Glutamatergic neuron (in vitro differentiated cells): ENCODE measurements around the gene SEL1L2. TPM values are rescaled to one million over a fixed set of nuclear protein-coding genes. Genes with fewer than 3 reads are reported as not detected.
A peak's percentile ranks its signal among the peaks of the same experiment; 100 is the strongest.

Source experiments
- DNase-seq: peaks from one replicate; pipeline ENCODE4 v3.0.0; 2022
- H3K27ac Mint-ChIP-seq: one replicate; pipeline ENCODE4 v1.8.0; 2020; ENCODE audit warnings: mild to moderate bottlenecking, mixed read lengths, inconsistent platforms; ENCODE audit not compliant: unreplicated experiment
- H3K27me3 Mint-ChIP-seq: one replicate; pipeline ENCODE4 v1.8.0; 2020; ENCODE audit warnings: mild to moderate bottlenecking, moderate library complexity, mixed read lengths, inconsistent platforms; ENCODE audit not compliant: unreplicated experiment
- H3K36me3 Mint-ChIP-seq: one replicate; pipeline ENCODE4 v1.8.0; 2020; ENCODE audit warnings: mild to moderate bottlenecking, mixed read lengths, inconsistent platforms; ENCODE audit not compliant: unreplicated experiment
- H3K4me1 Mint-ChIP-seq: one replicate; pipeline ENCODE4 v1.8.0; 2020; ENCODE audit warnings: mild to moderate bottlenecking, low read depth, mixed read lengths, inconsistent platforms; ENCODE audit not compliant: unreplicated experiment
- H3K4me3 Mint-ChIP-seq: one replicate; pipeline ENCODE4 v1.8.0; 2020; ENCODE audit warnings: mild to moderate bottlenecking, mixed read lengths, inconsistent platforms; ENCODE audit not compliant: unreplicated experiment
- H3K9me3 Mint-ChIP-seq: one replicate; pipeline ENCODE4 v1.8.0; 2020; ENCODE audit warnings: mild to moderate bottlenecking, moderate library complexity, mixed read lengths, inconsistent platforms; ENCODE audit not compliant: unreplicated experiment
- total RNA-seq: library from RNA; stranded (reverse); fragmentation: NEBNext Ultra II Directional; extraction: Animal tissue kit (Norgen Biotek cat#: 25700); gene quantifications from one replicate; pipeline ENCODE4 v1.2.1, GENCODE V29; 2021; ENCODE audit not compliant: unreplicated experiment
- TF ChIP-seq, protein P1 (sequence below): fragments of 200-600 bp; sonication (generic); IDR thresholded peaks from one replicate; pipeline ENCODE4 v1.5.0; 2021; ENCODE audit not compliant: partially characterized antibody, unreplicated experiment

The SEL1L2 gene
- total RNA-seq, 1 donor from 2014 or later = not detected

DNA sequence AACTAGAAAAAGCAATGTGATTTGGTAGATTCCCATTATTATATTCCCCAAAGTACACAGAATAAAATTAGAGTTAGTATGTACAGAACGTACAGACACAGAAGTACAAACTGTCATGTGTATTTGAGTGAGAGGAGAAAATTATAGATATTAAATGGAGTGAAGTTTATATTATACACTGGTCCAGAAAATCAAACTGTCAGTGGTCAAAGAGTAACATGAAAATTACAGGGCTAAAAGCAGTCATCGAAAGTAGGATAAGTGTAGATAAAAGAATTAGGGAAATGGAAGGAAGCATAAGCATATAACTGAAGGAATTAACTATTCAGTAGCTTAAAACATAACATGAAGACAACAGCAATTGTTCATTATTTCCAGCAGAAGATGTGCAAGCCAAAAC lies 30.3 kb downstream of the SEL1L2 start:
- Mint-ChIP-seq H3K36me3 (no peaks in the 10 kb centered on the region), H3K27me3 (no peaks in the 10 kb centered on the region), H3K4me1 (no peaks in the 10 kb centered on the region), H3K9me3 (peaks cover 2% of the 10 kb centered on the region), H3K27ac (no peak overlapping the region), H3K4me3 (no peak overlapping the region)
- DNase-seq = no peak
- TF ChIP-seq, protein P1, sequence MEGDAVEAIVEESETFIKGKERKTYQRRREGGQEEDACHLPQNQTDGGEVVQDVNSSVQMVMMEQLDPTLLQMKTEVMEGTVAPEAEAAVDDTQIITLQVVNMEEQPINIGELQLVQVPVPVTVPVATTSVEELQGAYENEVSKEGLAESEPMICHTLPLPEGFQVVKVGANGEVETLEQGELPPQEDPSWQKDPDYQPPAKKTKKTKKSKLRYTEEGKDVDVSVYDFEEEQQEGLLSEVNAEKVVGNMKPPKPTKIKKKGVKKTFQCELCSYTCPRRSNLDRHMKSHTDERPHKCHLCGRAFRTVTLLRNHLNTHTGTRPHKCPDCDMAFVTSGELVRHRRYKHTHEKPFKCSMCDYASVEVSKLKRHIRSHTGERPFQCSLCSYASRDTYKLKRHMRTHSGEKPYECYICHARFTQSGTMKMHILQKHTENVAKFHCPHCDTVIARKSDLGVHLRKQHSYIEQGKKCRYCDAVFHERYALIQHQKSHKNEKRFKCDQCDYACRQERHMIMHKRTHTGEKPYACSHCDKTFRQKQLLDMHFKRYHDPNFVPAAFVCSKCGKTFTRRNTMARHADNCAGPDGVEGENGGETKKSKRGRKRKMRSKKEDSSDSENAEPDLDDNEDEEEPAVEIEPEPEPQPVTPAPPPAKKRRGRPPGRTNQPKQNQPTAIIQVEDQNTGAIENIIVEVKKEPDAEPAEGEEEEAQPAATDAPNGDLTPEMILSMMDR = no peak

DNA sequence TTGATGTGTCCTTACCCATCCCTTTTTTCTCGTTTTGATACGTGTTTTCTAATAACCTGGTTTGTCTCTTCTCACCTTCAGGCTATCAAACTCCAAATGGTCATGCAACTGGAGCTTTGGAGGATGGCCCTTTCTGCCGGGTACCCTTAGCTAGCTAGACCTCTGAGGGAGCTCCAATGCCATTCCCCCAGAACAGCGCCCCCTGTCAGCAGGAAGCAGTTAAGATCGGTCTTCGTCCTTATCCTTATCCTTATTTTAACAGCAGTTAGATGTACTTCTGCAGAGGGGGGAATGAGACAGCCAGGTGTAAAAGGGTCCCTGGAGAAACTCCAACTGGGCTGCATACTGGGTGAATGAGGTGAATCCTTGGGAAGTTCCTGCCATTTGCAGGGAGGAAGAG lies 37.2 kb downstream of the SEL1L2 start:
- Mint-ChIP-seq H3K36me3 (no peaks in the 10 kb centered on the region), H3K27me3 (no peaks in the 10 kb centered on the region), H3K4me1 (no peaks in the 10 kb centered on the region), H3K4me3 (no peak overlapping the region), H3K27ac (no peak overlapping the region), H3K9me3 (no peaks in the 10 kb centered on the region)
- no peak for DNase-seq
- TF ChIP-seq, protein P1 = peak; percentile 15

DNA sequence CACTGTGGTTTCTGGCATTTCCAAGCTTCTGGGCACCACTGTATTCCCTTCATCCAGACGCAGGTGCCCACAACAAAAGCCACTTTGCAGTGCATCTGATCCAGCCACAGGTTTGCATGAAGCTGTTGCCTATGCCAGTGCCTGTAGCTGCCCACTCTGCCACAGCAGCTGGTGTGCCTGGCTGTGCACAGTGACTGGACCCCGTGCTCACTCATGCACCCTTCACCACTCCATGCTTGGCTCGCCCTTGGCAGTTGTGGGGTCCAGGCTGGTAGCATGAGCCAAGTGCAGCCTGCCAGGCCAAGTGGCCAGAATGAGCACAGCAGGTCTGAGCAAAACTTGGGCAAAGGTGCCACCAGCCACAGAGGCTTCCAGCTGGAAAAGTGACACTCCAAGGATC lies 42.7 kb downstream of the SEL1L2 start:
- TF ChIP-seq, protein P1 = no peak
- Mint-ChIP-seq H3K4me3 (no peak overlapping the region), H3K27ac (no peak overlapping the region), H3K36me3 (no peaks in the 10 kb centered on the region), H3K27me3 (no peaks in the 10 kb centered on the region), H3K4me1 (no peaks in the 10 kb centered on the region), H3K9me3 (no peaks in the 10 kb centered on the region)
- no peak for DNase-seq

DNA sequence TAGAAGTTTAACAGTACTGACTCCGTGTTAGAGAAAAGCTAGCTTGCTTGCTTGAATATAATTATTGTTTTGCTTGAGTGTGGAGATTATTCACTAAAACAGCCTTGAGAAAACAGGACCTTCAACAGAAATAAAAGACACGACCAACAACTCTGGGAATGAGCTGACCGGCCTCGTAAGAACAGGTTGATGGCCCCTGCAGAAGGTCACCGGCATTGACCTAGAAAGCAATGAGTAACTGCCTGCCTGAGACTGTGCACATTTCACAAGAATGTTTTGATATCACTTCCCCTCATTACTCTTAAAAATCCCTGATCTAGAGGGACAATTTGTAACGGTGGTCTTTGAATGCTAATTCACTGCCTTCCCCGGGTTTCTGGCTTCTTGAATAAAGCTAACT lies 49.4 kb downstream of the SEL1L2 start:
- H3K4me1 Mint-ChIP-seq = no peaks in the 10 kb centered on the region
- DNase-seq = no peak
- H3K27ac Mint-ChIP-seq = no peak overlapping the region
- TF ChIP-seq, protein P1 = no peak
- no peak overlapping the region for H3K4me3 Mint-ChIP-seq
- H3K27me3 Mint-ChIP-seq = no peaks in the 10 kb centered on the region
- no peaks in the 10 kb centered on the region for H3K36me3 Mint-ChIP-seq
- H3K9me3 Mint-ChIP-seq = peaks cover 2% of the 10 kb centered on the region

DNA sequence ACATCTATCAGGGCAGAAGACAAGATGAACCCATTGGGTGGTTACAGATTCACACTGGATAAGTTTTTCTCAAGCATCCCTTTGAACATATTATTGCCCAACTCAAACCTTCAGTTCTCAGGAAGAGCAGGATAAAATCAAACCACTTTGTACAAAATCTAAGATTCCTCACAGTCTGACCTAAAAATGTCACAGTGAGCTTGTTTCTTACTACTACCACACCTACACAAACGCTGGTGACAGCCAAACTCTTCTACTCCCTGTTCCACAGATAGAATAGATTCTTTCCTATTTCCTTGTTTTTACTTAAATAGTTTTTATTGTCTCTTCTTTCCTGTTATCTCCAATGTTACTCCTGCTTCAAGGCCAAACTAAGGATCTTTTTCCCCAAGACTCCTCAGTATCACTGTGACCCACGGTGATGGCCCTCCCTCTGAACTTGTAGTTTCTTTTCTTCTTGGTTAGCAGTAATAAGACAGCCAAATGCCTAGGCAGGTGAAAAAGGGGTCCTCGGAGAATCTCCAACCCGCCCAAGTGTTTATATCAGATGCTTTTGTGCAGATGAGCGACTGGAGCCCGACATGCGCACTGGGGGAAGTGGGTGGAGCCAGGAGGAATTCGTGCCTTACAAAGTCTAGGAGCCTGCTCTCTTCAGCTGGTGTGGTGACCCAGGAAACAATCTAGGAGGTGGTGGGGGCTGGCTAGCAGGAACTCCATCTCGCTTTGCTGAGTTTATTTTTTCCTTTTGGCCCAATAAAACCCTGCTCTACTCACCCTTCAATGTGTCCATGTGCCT lies 53.4 kb downstream of the SEL1L2 start:
- Mint-ChIP-seq H3K36me3 (no peaks in the 10 kb centered on the region), H3K4me3 (no peak overlapping the region), H3K9me3 (peaks cover 2% of the 10 kb centered on the region), H3K27me3 (no peaks in the 10 kb centered on the region), H3K27ac (no peak overlapping the region), H3K4me1 (no peaks in the 10 kb centered on the region)
- TF ChIP-seq, protein P1 = no peak
- no peak for DNase-seq
